Neural cell (in vitro differentiated cells): ENCODE results near the gene FXYD4. TPM values are rescaled to one million over a fixed set of nuclear protein-coding genes. Genes with fewer than 3 reads are reported as not detected.
"Not testable (repeated sequence)": the region's sequence is repeated elsewhere in the genome, so short reads cannot be mapped to it uniquely, and the experiment has no call there.

ENCODE experiments used
- H2AFZ ChIP-seq: fragments of 200-600, 300-800 bp; sonication (generic), shearing (Covaris generic); 2 replicates; pipeline ENCODE4 v1.6.0; 2014; ENCODE audit warnings: low read depth, mild to moderate bottlenecking, antibody characterized with exemption, low read length, moderate library complexity
- H3F3A ChIP-seq: fragments of 200-600 bp; shearing (Covaris generic); 2 replicates; pipeline ENCODE4 v1.6.1; 2016; ENCODE audit warnings: mild to moderate bottlenecking, moderate library complexity, mixed read lengths, antibody characterized with exemption, low read length; ENCODE audit not compliant: insufficient read depth, poor library complexity, severe bottlenecking
- H3K27ac ChIP-seq: fragments of 200-600, 300-800 bp; sonication (generic), shearing (Covaris generic); 2 replicates; pipeline ENCODE4 v1.5.1; 2014; ENCODE audit warnings: mild to moderate bottlenecking, low read length, moderate library complexity
- H3K27me3 ChIP-seq: fragments of 300-800, 200-600 bp; sonication (generic), shearing (Covaris generic); 2 replicates; pipeline ENCODE4 v1.6.0; 2014; ENCODE audit warnings: mild to moderate bottlenecking, low read depth, low read length, moderate library complexity; ENCODE audit not compliant: insufficient read depth
- H3K36me3 ChIP-seq: fragments of 300-800, 200-600 bp; sonication (generic), shearing (Covaris generic); 2 replicates; pipeline ENCODE4 v1.5.1; 2014; ENCODE audit warnings: mild to moderate bottlenecking, antibody characterized with exemption, low read length, moderate library complexity; ENCODE audit not compliant: insufficient read depth
- H3K4me2 ChIP-seq: fragments of 300-800, 200-600 bp; sonication (generic), shearing (Covaris generic); 2 replicates; pipeline ENCODE4 v1.6.0; 2014; ENCODE audit warnings: mild to moderate bottlenecking, low read length
- H3K4me3 ChIP-seq: fragments of 300-800, 200-600 bp; sonication (generic), shearing (Covaris generic); 2 replicates; pipeline ENCODE4 v1.5.1; 2014; ENCODE audit warnings: mild to moderate bottlenecking, low read length, moderate library complexity
- H3K79me2 ChIP-seq: fragments of 200-600 bp; shearing (Covaris generic); replicated peaks from 2 replicates; pipeline ENCODE4 v1.6.0; 2014; ENCODE audit warnings: mild to moderate bottlenecking, low read length, moderate library complexity; ENCODE audit not compliant: insufficient read depth
- H3K9ac ChIP-seq: fragments of 300-800, 200-600 bp; sonication (generic), shearing (Covaris generic); 2 replicates; pipeline ENCODE4 v1.6.1; 2016; ENCODE audit warnings: mild to moderate bottlenecking, low read length, mixed read lengths
- H3K9me2 ChIP-seq: fragments of 200-600 bp; shearing (Covaris generic); 2 replicates; pipeline ENCODE4 v1.6.1; 2016; ENCODE audit warnings: mild to moderate bottlenecking, low read length, mixed read lengths; ENCODE audit not compliant: insufficient read depth
- H3K9me3 ChIP-seq: fragments of 200-600, 300-800 bp; sonication (generic), shearing (Covaris generic); 2 replicates; pipeline ENCODE4 v1.6.1; 2016; ENCODE audit warnings: mild to moderate bottlenecking, mixed run types, low read length, moderate library complexity, mixed read lengths
- H4K20me1 ChIP-seq: fragments of 200-600 bp; shearing (Covaris generic); 2 replicates; pipeline ENCODE4 v1.6.1; 2016; ENCODE audit warnings: mild to moderate bottlenecking, mixed run types; ENCODE audit not compliant: insufficient read depth
- CTCF ChIP-seq: fragments of 450-650 bp; IDR thresholded peaks from 2 replicates; pipeline ENCODE4 v1.5.1; 2014; ENCODE audit warnings: antibody characterized with exemption, mild to moderate bottlenecking, moderate library complexity; ENCODE audit not compliant: poor library complexity, severe bottlenecking
- EP300 ChIP-seq: fragments of 450-650 bp; conservative IDR thresholded peaks from 2 replicates; pipeline ENCODE4 v1.6.1; 2014; ENCODE audit warnings: antibody characterized with exemption, mild to moderate bottlenecking, moderate library complexity; ENCODE audit not compliant: poor library complexity, severe bottlenecking
- EZH2 ChIP-seq: fragments of 200-600, 300-800 bp; shearing (Covaris generic), sonication (generic); IDR thresholded peaks from 2 replicates; pipeline ENCODE4 v1.6.1; 2014; ENCODE audit warnings: antibody characterized with exemption, low read length, borderline replicate concordance, mild to moderate bottlenecking; ENCODE audit not compliant: insufficient read depth, poor library complexity, severe bottlenecking
- MXI1 ChIP-seq: fragments of 450-650 bp; conservative IDR thresholded peaks from 2 replicates; pipeline ENCODE4 v1.6.1; 2014; ENCODE audit warnings: antibody characterized with exemption, mild to moderate bottlenecking; ENCODE audit not compliant: poor library complexity, severe bottlenecking
- POLR2AphosphoS5 ChIP-seq: IDR thresholded peaks from 2 replicates; pipeline ENCODE4 v1.6.1; 2012
- RAD21 ChIP-seq: fragments of 450-650 bp; conservative IDR thresholded peaks from 2 replicates; pipeline ENCODE4 v1.6.1; 2014; ENCODE audit warnings: antibody characterized with exemption, mild to moderate bottlenecking, moderate library complexity
- REST ChIP-seq: IDR thresholded peaks from 2 replicates; pipeline ENCODE4 v1.6.1; 2012; ENCODE audit warnings: borderline replicate concordance
- SMC3 ChIP-seq: fragments of 450-650 bp; conservative IDR thresholded peaks from 2 replicates; pipeline ENCODE4 v1.6.1; 2014; ENCODE audit warnings: antibody characterized with exemption, mild to moderate bottlenecking, moderate library complexity; ENCODE audit not compliant: poor library complexity
- TAF1 ChIP-seq: IDR thresholded peaks from 2 replicates; pipeline ENCODE4 v1.6.1; 2012; ENCODE audit warnings: low read depth
- polyA plus RNA-seq: library from polyadenylated mRNA; depleted of rRNA; stranded (reverse); fragments of >200 nt; gene quantifications from 2 replicates; pipeline ENCODE4 v1.2.3, GENCODE V29; 2014

The FXYD4 gene
- polyA plus RNA-seq, 1 donor from 2014 or later, result not detected

GRCh38 chr10:43336061-43336460, 35.4 kb upstream of the FXYD4 start:
- no peak overlapping the region for H3K9ac ChIP-seq
- no peaks in the 10 kb centered on the region for H3K79me2 ChIP-seq
- H4K20me1 ChIP-seq, result no peaks in the 10 kb centered on the region
- H3K4me3 ChIP-seq, result no peak overlapping the region
- H3K27me3 ChIP-seq, result no peaks in the 10 kb centered on the region
- H3K27ac ChIP-seq, result no peak overlapping the region
- TF ChIP-seq EP300, result no peak
- TF ChIP-seq MXI1, result no peak
- TF ChIP-seq TAF1, result no peak
- TF ChIP-seq RAD21, result no peak
- no peak for TF ChIP-seq EZH2
- TF ChIP-seq SMC3, result no peak
- no peak for TF ChIP-seq POLR2AphosphoS5
- TF ChIP-seq REST, result no peak
- no peak for TF ChIP-seq CTCF
- no peaks in the 10 kb centered on the region for H3F3A ChIP-seq
- no peak overlapping the region for H2AFZ ChIP-seq
- no peak overlapping the region for H3K4me2 ChIP-seq
- H3K9me2 ChIP-seq, result no peaks in the 10 kb centered on the region
- H3K9me3 ChIP-seq, result no peaks in the 10 kb centered on the region
- H3K36me3 ChIP-seq, result no peaks in the 10 kb centered on the region

- Histone ChIP-seq H3K9ac (no peak overlapping the region), H3F3A (no peaks in the 10 kb centered on the region), H3K27me3 (no peaks in the 10 kb centered on the region), H3K27ac (no peak overlapping the region), H3K36me3 (no peaks in the 10 kb centered on the region), H3K9me2 (no peaks in the 10 kb centered on the region), H3K79me2 (no peaks in the 10 kb centered on the region), H3K4me3 (no peak overlapping the region), H3K9me3 (no peaks in the 10 kb centered on the region), H4K20me1 (no peaks in the 10 kb centered on the region), H2AFZ (no peak overlapping the region), H3K4me2 (no peak overlapping the region)
- TF ChIP-seq REST, result no peak
- TF ChIP-seq POLR2AphosphoS5, result no peak
- TF ChIP-seq TAF1, result no peak
- TF ChIP-seq SMC3, result no peak
- no peak for TF ChIP-seq EP300
- no peak for TF ChIP-seq MXI1
- TF ChIP-seq CTCF, result no peak
- TF ChIP-seq RAD21, result no peak
- TF ChIP-seq EZH2, result no peak
These were observed 34.7 kb upstream of the FXYD4 start for GRCh38 chr10:43336641-43337318.

- not testable (repeated sequence) for H3K36me3 ChIP-seq
These were observed 33.9 kb upstream of the FXYD4 start for GRCh38 chr10:43337536-43337935.

More at GRCh38 chr10:43337536-43337935, 33.9 kb upstream of the FXYD4 start:
- not testable (repeated sequence) for H3K9me2 ChIP-seq, H3K9me3 ChIP-seq, H3K9ac ChIP-seq, H3K4me2 ChIP-seq, H3F3A ChIP-seq, H4K20me1 ChIP-seq, H3K27me3 ChIP-seq, H3K79me2 ChIP-seq, H3K4me3 ChIP-seq, H2AFZ ChIP-seq, H3K27ac ChIP-seq
